Measurements from ENCODE around the gene AMACR.

The AMACR gene

DNA sequence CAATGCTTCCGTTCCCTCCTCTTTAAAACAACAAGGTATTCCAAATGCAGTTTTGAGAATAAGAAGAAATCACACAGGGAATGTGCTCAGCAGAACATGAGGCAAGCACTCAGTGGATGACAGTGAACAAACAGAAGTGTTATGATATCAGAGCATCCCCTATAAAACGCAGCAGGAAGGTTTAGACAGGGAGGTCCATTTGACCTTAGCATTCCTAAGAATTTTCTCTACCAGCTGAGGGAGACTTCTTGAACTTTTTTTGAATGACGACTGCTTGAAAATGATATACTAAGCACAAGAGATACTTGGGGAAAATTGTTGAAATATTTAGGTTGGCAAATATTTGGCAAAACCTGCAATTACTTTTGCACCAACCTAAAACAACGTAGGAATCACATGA, 3.9 kb downstream of the AMACR start:
- H3K79me1 ChIP-seq (ENCODE audit: low read length), result no peaks in the 10 kb centered on the region
- H3K36me3 ChIP-seq (ENCODE audit: control insufficient read depth, insufficient read depth, low read length), result no peaks in the 10 kb centered on the region
- H3K23ac ChIP-seq (ENCODE audit: low read length), result no peak overlapping the region
- H2BK120ac ChIP-seq (ENCODE audit: low read depth, low read length), result no peak overlapping the region
- no peaks in the 10 kb centered on the region for H3K79me2 ChIP-seq (ENCODE audit: control insufficient read depth, insufficient read depth, low read length)
- no peak overlapping the region for H3K9ac ChIP-seq (ENCODE audit: low read length)
- no peak overlapping the region for H3K27ac ChIP-seq (ENCODE audit: low read depth, low read length)
- H3K4me3 ChIP-seq (ENCODE audit: low read length), result no peak overlapping the region
- H4K8ac ChIP-seq (ENCODE audit: low read depth, low read length), result peak overlapping the region; percentile 40
- no peak overlapping the region for H3K4ac ChIP-seq (ENCODE audit: low read depth, low read length)
- no peak for DNase-seq
- no peak overlapping the region for H3K56ac ChIP-seq (ENCODE audit: low read length)
- H2BK5ac ChIP-seq (ENCODE audit: low read length), result no peak overlapping the region
- H3K18ac ChIP-seq (ENCODE audit: low read length), result no peak overlapping the region
- WGBS (ENCODE audit: extremely low coverage, insufficient coverage, low lambda C conversion rate), result no CpG with 5 or more reads among the region's 4 CpGs
- no peak overlapping the region for H2AK5ac ChIP-seq (ENCODE audit: low read length)
- no peak overlapping the region for H4K5ac ChIP-seq (ENCODE audit: low read length)
- H3K4me1 ChIP-seq (ENCODE audit: control insufficient read depth, low read depth, low read length), result peaks cover 6% of the 10 kb centered on the region
- no peak overlapping the region for H3K4me2 ChIP-seq (ENCODE audit: low read length)
- H2BK15ac ChIP-seq (replicated peaks; ENCODE audit: low read depth), result no peak overlapping the region
- H3K27me3 ChIP-seq (ENCODE audit: insufficient read depth, low read length, poor library complexity), result no peaks in the 10 kb centered on the region

DNA sequence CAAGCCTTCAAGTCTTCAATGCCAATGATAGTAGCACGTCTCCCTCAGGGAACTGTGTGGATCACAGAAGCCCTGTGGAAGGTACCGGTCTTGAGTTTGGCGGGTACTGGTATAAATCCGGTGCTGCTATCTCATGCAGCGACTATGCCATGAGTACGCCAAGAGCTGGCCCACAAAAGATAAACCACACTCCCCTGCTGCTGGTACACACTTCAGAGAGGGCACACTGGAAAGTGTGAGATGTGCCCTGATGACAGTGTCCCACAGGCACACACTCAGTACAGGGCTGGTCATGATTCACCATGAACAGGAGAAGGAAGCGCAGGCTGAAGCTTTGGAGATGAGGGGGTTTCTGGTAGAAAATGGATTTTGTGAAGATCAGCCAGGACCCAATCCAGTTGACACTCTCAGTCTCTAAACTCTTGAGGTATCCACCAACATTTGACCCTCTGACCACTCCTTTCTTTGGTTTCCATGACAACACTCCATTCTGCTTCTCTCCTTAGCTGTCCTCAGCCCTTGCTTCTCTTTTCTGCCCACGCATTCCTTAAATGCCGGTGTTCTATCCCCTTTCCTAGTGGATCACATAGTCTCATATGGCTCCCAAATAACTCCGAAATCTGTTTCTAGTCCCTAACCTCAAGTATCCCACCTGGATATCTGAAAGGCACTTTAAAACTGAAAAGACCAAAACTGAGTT, 5.1 kb downstream of the AMACR start:
- H3K36me3 ChIP-seq (ENCODE audit: control insufficient read depth, insufficient read depth, low read length), result no peaks in the 10 kb centered on the region
- H3K27me3 ChIP-seq (ENCODE audit: insufficient read depth, low read length, poor library complexity), result no peaks in the 10 kb centered on the region
- peaks cover 6% of the 10 kb centered on the region for H3K4me1 ChIP-seq (ENCODE audit: control insufficient read depth, low read depth, low read length)
- H3K4me3 ChIP-seq (ENCODE audit: low read length), result no peak overlapping the region
- H4K5ac ChIP-seq (ENCODE audit: low read length), result no peak overlapping the region
- H4K8ac ChIP-seq (ENCODE audit: low read depth, low read length), result no peak overlapping the region
- no peak overlapping the region for H3K56ac ChIP-seq (ENCODE audit: low read length)
- H3K9ac ChIP-seq (ENCODE audit: low read length), result no peak overlapping the region
- no peak overlapping the region for H2BK5ac ChIP-seq (ENCODE audit: low read length)
- no peak overlapping the region for H2AK5ac ChIP-seq (ENCODE audit: low read length)
- no peak overlapping the region for H3K4ac ChIP-seq (ENCODE audit: low read depth, low read length)
- H3K27ac ChIP-seq (ENCODE audit: low read depth, low read length), result no peak overlapping the region
- H2BK15ac ChIP-seq (replicated peaks; ENCODE audit: low read depth), result no peak overlapping the region
- no CpG with 5 or more reads among the region's 10 CpGs for WGBS (ENCODE audit: extremely low coverage, insufficient coverage, low lambda C conversion rate)
- H3K79me1 ChIP-seq (ENCODE audit: low read length), result no peaks in the 10 kb centered on the region
- no peak overlapping the region for H3K4me2 ChIP-seq (ENCODE audit: low read length)
- H2BK120ac ChIP-seq (ENCODE audit: low read depth, low read length), result no peak overlapping the region
- no peak overlapping the region for H3K18ac ChIP-seq (ENCODE audit: low read length)
- no peak overlapping the region for H3K23ac ChIP-seq (ENCODE audit: low read length)
- DNase-seq, result peak; percentile 48
- H3K79me2 ChIP-seq (ENCODE audit: control insufficient read depth, insufficient read depth, low read length), result no peaks in the 10 kb centered on the region

DNA sequence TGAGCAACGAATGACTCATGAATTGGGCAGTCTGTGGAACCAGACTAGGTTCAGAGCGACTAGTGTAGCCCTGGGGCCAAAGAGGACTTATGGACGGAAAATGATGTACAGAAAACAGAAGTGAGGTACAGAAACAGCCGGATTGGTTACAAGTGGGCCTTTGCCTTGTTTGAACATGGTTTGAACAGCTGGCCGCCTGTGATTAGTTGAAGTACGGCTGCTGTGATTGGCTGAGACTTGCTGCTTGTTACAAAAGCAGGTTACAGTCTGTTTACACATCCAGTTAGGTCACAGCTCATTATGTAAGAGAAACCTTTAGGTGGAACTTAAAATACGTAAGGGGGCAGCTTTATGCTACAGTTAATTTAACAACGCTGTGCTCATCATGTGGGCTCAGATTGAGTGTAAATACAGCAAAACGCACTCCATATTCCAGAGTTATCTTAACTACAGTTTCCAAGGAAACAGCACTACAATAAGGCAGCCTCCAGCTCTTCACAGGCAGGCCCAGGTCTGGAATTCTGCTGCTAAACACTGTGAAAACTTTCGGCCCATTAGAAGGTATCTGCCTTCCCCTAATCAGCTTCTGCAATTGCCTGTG, 6.5 kb downstream of the AMACR start:
- no peak overlapping the region for H3K4ac ChIP-seq (ENCODE audit: low read depth, low read length)
- peak; percentile 57 for DNase-seq
- no peaks in the 10 kb centered on the region for H3K4me1 ChIP-seq (ENCODE audit: control insufficient read depth, low read depth, low read length)
- no peak overlapping the region for H3K56ac ChIP-seq (ENCODE audit: low read length)
- no CpG with 5 or more reads among the region's 10 CpGs for WGBS (ENCODE audit: extremely low coverage, insufficient coverage, low lambda C conversion rate)
- no peaks in the 10 kb centered on the region for H3K36me3 ChIP-seq (ENCODE audit: control insufficient read depth, insufficient read depth, low read length)
- no peak overlapping the region for H2BK5ac ChIP-seq (ENCODE audit: low read length)
- no peak overlapping the region for H4K8ac ChIP-seq (ENCODE audit: low read depth, low read length)
- H3K23ac ChIP-seq (ENCODE audit: low read length), result no peak overlapping the region
- H3K27ac ChIP-seq (ENCODE audit: low read depth, low read length), result no peak overlapping the region
- H3K27me3 ChIP-seq (ENCODE audit: insufficient read depth, low read length, poor library complexity), result no peaks in the 10 kb centered on the region
- H2AK5ac ChIP-seq (ENCODE audit: low read length), result no peak overlapping the region
- no peak overlapping the region for H3K4me3 ChIP-seq (ENCODE audit: low read length)
- no peak overlapping the region for H2BK120ac ChIP-seq (ENCODE audit: low read depth, low read length)
- H3K18ac ChIP-seq (ENCODE audit: low read length), result no peak overlapping the region
- no peak overlapping the region for H3K4me2 ChIP-seq (ENCODE audit: low read length)
- H3K79me1 ChIP-seq (ENCODE audit: low read length), result no peaks in the 10 kb centered on the region
- no peak overlapping the region for H4K5ac ChIP-seq (ENCODE audit: low read length)
- H3K79me2 ChIP-seq (ENCODE audit: control insufficient read depth, insufficient read depth, low read length), result no peaks in the 10 kb centered on the region
- no peak overlapping the region for H2BK15ac ChIP-seq (replicated peaks; ENCODE audit: low read depth)
- no peak overlapping the region for H3K9ac ChIP-seq (ENCODE audit: low read length)

DNA sequence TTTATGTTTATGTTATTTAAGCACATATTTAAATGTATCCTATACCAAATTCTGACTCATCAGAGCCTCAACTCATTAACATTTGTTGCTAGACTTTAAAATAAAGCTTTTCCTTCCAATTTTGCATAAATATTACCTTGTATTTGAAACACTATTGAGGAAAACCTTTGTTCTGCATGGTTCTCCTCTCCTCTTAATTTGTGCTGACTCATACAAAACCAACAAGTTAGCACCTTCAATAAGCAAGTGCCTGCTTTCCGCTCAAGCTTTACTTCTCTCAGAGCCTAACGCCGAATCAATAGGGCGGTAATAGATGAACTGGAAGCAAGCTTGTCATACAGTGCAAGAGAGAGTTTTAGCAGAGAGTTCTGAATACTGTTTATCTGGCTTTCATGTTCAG, 7.9 kb downstream of the AMACR start:
- H3K4me2 ChIP-seq (ENCODE audit: low read length), result no peak overlapping the region
- H2BK120ac ChIP-seq (ENCODE audit: low read depth, low read length), result peak overlapping the region; percentile 21
- H3K4me3 ChIP-seq (ENCODE audit: low read length), result no peak overlapping the region
- H2AK5ac ChIP-seq (ENCODE audit: low read length), result no peak overlapping the region
- no peak overlapping the region for H3K4ac ChIP-seq (ENCODE audit: low read depth, low read length)
- no peak overlapping the region for H3K18ac ChIP-seq (ENCODE audit: low read length)
- H3K36me3 ChIP-seq (ENCODE audit: control insufficient read depth, insufficient read depth, low read length), result no peaks in the 10 kb centered on the region
- H3K79me2 ChIP-seq (ENCODE audit: control insufficient read depth, insufficient read depth, low read length), result no peaks in the 10 kb centered on the region
- no peak overlapping the region for H4K8ac ChIP-seq (ENCODE audit: low read depth, low read length)
- H3K79me1 ChIP-seq (ENCODE audit: low read length), result no peaks in the 10 kb centered on the region
- no peak overlapping the region for H3K56ac ChIP-seq (ENCODE audit: low read length)
- DNase-seq, result peak; percentile 12
- H3K9ac ChIP-seq (ENCODE audit: low read length), result no peak overlapping the region
- no peak overlapping the region for H3K23ac ChIP-seq (ENCODE audit: low read length)
- H3K4me1 ChIP-seq (ENCODE audit: control insufficient read depth, low read depth, low read length), result no peaks in the 10 kb centered on the region
- no peak overlapping the region for H2BK5ac ChIP-seq (ENCODE audit: low read length)
- no peaks in the 10 kb centered on the region for H3K27me3 ChIP-seq (ENCODE audit: insufficient read depth, low read length, poor library complexity)
- no CpG with 5 or more reads among the region's 4 CpGs for WGBS (ENCODE audit: extremely low coverage, insufficient coverage, low lambda C conversion rate)
- no peak overlapping the region for H2BK15ac ChIP-seq (replicated peaks; ENCODE audit: low read depth)
- H3K27ac ChIP-seq (ENCODE audit: low read depth, low read length), result no peak overlapping the region
- H4K5ac ChIP-seq (ENCODE audit: low read length), result no peak overlapping the region

DNA sequence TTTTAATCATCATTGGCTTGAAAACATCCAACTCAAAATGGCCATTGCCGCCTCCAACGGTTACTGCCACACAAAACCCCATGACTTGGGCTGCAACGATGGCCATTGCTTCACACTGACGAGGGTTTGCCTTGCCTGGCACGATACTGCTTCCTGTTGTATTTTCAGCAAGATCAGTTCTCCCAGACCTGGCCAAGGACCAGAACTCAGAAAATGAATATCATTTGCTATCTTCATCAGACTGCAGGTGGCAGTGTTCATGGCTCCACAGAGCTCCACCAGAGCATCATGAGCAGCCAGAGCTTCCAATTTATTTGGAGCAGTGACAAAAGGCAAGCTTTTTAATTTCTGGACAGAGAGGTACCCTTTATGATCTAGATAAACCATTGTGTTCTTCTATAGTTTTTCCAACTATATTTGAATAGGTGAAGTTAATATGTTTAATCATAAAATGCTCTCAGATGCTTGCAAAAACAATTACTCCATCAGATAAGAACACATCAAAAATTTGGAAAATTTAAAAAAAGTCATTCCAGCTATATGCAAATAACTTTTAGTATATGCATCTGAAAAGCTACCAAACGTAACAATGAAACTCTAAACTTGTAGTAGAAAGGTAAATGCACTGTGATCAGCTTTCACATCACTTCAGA, 10.4 kb downstream of the AMACR start:
- H3K27ac ChIP-seq (ENCODE audit: low read depth, low read length), result no peak overlapping the region
- no peak overlapping the region for H3K4me2 ChIP-seq (ENCODE audit: low read length)
- no peaks in the 10 kb centered on the region for H3K4me1 ChIP-seq (ENCODE audit: control insufficient read depth, low read depth, low read length)
- no peaks in the 10 kb centered on the region for H3K79me2 ChIP-seq (ENCODE audit: control insufficient read depth, insufficient read depth, low read length)
- H2BK5ac ChIP-seq (ENCODE audit: low read length), result no peak overlapping the region
- no peak overlapping the region for H4K5ac ChIP-seq (ENCODE audit: low read length)
- no peak overlapping the region for H3K56ac ChIP-seq (ENCODE audit: low read length)
- no CpG with 5 or more reads among the region's 6 CpGs for WGBS (ENCODE audit: extremely low coverage, insufficient coverage, low lambda C conversion rate)
- H2BK15ac ChIP-seq (replicated peaks; ENCODE audit: low read depth), result no peak overlapping the region
- no peak overlapping the region for H2BK120ac ChIP-seq (ENCODE audit: low read depth, low read length)
- H3K23ac ChIP-seq (ENCODE audit: low read length), result no peak overlapping the region
- H3K4me3 ChIP-seq (ENCODE audit: low read length), result no peak overlapping the region
- no peak overlapping the region for H2AK5ac ChIP-seq (ENCODE audit: low read length)
- no peaks in the 10 kb centered on the region for H3K27me3 ChIP-seq (ENCODE audit: insufficient read depth, low read length, poor library complexity)
- DNase-seq, result peak; percentile 71
- no peak overlapping the region for H4K8ac ChIP-seq (ENCODE audit: low read depth, low read length)
- no peaks in the 10 kb centered on the region for H3K36me3 ChIP-seq (ENCODE audit: control insufficient read depth, insufficient read depth, low read length)
- no peak overlapping the region for H3K18ac ChIP-seq (ENCODE audit: low read length)
- no peak overlapping the region for H3K9ac ChIP-seq (ENCODE audit: low read length)
- no peaks in the 10 kb centered on the region for H3K79me1 ChIP-seq (ENCODE audit: low read length)
- no peak overlapping the region for H3K4ac ChIP-seq (ENCODE audit: low read depth, low read length)
